Measurements from ENCODE around the gene BRF1. TPM values are rescaled to one million over a fixed set of nuclear protein-coding genes. Genes with fewer than 3 reads are reported as not detected.

The BRF1 gene
- total RNA-seq, 4 donors from 2014 or later, result 44.5 to 99.6 (median 56.2) TPM

GRCh38 chr14:105198588-105198987 lies 102.2 kb downstream of the BRF1 start:
- intact Hi-C loops (cut with DNase I), result no loop called here
- no peaks in the 10 kb centered on the region for H3K9me3 ChIP-seq
- WGBS, 2 donors, result 75 to 78% methylated on average over 4 of the region's 4 CpGs
- no peak overlapping the region for H3K4me3 ChIP-seq (replicated peaks in 1 of 3)
- no peak for TF ChIP-seq POLR2A (IDR thresholded peaks at IDR 0.05)
- TF ChIP-seq, protein P1, sequence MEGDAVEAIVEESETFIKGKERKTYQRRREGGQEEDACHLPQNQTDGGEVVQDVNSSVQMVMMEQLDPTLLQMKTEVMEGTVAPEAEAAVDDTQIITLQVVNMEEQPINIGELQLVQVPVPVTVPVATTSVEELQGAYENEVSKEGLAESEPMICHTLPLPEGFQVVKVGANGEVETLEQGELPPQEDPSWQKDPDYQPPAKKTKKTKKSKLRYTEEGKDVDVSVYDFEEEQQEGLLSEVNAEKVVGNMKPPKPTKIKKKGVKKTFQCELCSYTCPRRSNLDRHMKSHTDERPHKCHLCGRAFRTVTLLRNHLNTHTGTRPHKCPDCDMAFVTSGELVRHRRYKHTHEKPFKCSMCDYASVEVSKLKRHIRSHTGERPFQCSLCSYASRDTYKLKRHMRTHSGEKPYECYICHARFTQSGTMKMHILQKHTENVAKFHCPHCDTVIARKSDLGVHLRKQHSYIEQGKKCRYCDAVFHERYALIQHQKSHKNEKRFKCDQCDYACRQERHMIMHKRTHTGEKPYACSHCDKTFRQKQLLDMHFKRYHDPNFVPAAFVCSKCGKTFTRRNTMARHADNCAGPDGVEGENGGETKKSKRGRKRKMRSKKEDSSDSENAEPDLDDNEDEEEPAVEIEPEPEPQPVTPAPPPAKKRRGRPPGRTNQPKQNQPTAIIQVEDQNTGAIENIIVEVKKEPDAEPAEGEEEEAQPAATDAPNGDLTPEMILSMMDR (IDR thresholded peaks at IDR 0.05), result no peak
- no peaks in the 10 kb centered on the region for H3K36me3 ChIP-seq
- no peak for DNase-seq
- peaks cover 13 to 59% of the 10 kb centered on the region in 2 donors for H3K4me1 ChIP-seq
- no peaks in the 10 kb centered on the region for H3K27me3 ChIP-seq
- H3K27ac ChIP-seq, result peak overlapping the region in 1 of 3 donors; percentile 28

DNA sequence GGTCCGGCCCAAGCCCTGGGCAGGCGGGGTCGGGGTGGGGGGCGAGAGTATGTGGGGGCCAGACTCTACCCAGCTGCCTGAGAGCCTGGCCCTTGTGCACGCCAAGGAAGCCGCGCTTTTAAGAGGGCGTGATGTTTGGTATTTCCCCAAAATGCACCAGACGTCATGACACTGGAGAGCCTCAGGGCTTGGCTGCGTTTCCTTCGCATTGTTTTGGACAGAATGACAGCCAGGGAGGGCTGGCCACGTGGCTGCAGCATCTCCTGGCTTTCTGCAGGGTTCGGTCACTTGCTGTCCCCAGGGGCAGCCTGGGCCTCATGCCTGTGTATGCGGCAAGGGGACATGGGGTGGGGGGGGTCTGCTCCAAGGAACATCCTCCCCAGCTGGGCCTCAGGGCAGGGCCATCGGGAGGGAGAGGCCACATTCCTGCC lies 103.6 kb downstream of the BRF1 start:
- Histone ChIP-seq H3K36me3 (no peaks in the 10 kb centered on the region), H3K4me3 (replicated peaks in 1 of 3) (no peak overlapping the region), H3K27me3 (no peaks in the 10 kb centered on the region), H3K27ac (peak overlapping the region in 2 of 3 donors; percentile 53 to 61), H3K4me1 (peaks cover 9 to 52% of the 10 kb centered on the region in 2 donors), H3K9me3 (no peaks in the 10 kb centered on the region)
- DNase-seq, result peak in 1 of 2 donors; percentile 41
- intact Hi-C loops (cut with DNase I), result no loop called here
- TF ChIP-seq, protein P1 (IDR thresholded peaks at IDR 0.05), result no peak
- no peak for TF ChIP-seq POLR2A (IDR thresholded peaks at IDR 0.05)
- 3 to 9% methylated on average over 12 of the region's 15 CpGs for whole genome bisulfite sequencing, 2 donors

GRCh38 chr14:105196265-105196960 lies 104.4 kb downstream of the BRF1 start:
- DNase-seq, result no peak
- H3K36me3 ChIP-seq, result no peaks in the 10 kb centered on the region
- WGBS, 2 donors, result 14 to 44% methylated on average over 10 to 12 of the region's 58 CpGs
- H3K9me3 ChIP-seq, result no peaks in the 10 kb centered on the region
- H3K27ac ChIP-seq, result peak overlapping the region; percentile 22 to 61 (median 53)
- peak overlapping the region in 1 of 3 donors; percentile 12 for H3K4me3 ChIP-seq (replicated peaks in 1 of 3)
- H3K27me3 ChIP-seq, result no peaks in the 10 kb centered on the region
- intact Hi-C loops (cut with DNase I), result no loop called here
- TF ChIP-seq, protein P1 (IDR thresholded peaks at IDR 0.05), result no peak
- no peak for TF ChIP-seq POLR2A (IDR thresholded peaks at IDR 0.05)
- peaks cover 9 to 48% of the 10 kb centered on the region in 2 donors for H3K4me1 ChIP-seq

DNA sequence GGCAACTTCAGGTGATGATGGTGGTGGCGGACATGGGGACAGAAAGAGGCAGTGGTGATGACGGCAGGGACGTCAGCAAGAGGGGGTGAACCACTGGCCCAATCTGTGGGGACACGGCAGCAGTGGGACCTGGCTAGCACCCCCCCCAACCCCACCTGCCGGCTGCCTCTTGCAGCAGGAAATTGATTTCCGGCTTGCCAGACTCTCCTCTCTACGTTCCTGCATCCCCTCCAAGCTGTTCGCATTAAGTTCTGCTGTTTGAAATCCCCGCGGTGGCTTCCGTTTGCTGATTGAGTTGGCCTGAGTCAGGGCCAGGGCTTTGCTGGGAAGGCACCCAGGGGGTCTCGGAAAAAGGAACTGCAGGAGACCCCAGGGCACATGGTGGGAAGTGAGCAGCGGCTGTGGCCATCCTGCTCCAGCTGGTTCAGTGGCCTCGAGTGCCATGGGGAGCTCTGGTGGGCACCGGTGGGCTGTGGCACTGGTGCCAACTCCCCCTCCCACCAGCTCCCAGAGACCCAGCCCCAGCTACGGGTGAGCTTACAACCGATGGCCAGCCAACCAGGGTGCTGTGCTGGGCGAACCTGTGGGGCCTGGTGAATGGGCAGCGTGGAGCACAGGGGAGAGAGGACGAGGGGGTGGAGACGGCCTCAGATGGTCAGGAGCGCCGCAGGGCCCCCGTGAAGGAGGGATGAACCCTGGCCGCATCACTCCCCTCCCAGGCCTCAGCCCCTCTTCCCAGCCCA lies 105.1 kb downstream of the BRF1 start:
- Histone ChIP-seq H3K36me3 (no peaks in the 10 kb centered on the region), H3K4me1 (peaks cover 9 to 48% of the 10 kb centered on the region in 2 donors), H3K9me3 (no peaks in the 10 kb centered on the region), H3K4me3 (replicated peaks in 1 of 3) (no peak overlapping the region), H3K27ac (peak overlapping the region; percentile 22 to 61 (median 53)), H3K27me3 (no peaks in the 10 kb centered on the region)
- WGBS, 2 donors, result 52 to 55% methylated on average over 25 of the region's 25 CpGs
- intact Hi-C loops (cut with DNase I), result no loop called here
- TF ChIP-seq POLR2A (IDR thresholded peaks at IDR 0.05), result no peak
- TF ChIP-seq, protein P1 (IDR thresholded peaks at IDR 0.05), result no peak
- no peak for DNase-seq

DNA sequence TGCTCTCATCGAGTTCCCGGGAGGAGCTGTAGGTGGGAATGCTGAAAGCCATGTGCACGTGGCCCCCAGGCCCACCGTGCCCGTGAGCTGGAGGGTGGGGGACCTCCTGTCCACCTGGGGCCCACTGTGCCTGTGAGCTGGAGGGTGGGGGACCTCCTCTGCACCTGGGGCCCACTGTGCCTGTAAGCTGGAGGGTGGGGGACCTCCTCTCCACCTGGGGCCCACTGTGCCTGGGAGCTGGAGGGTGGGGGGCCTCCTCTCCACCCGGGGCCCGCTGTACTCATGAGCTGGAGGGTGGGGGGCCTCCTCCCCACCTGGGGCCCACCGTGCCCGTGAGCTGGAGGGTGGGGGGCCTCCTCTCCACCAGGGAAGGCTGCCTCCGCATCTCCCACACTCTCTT lies 105.8 kb downstream of the BRF1 start:
- TF ChIP-seq POLR2A (IDR thresholded peaks at IDR 0.05), result no peak
- TF ChIP-seq, protein P1 (IDR thresholded peaks at IDR 0.05), result no peak
- 84% methylated on average over 7 of the region's 10 CpGs; no CpG with 5 or more reads in 1 of the 2 donors for WGBS, 2 donors
- no peak overlapping the region for H3K4me3 ChIP-seq (replicated peaks in 1 of 3)
- peaks cover 9 to 48% of the 10 kb centered on the region in 2 donors for H3K4me1 ChIP-seq
- no peak overlapping the region for H3K27ac ChIP-seq
- H3K9me3 ChIP-seq, result no peaks in the 10 kb centered on the region
- no peaks in the 10 kb centered on the region for H3K27me3 ChIP-seq
- no peaks in the 10 kb centered on the region for H3K36me3 ChIP-seq
- no peak for DNase-seq
- intact Hi-C loops (cut with DNase I), result no loop called here

Measured in thyroid gland (tissue), 4 donors.